NB4 (cell line): ENCODE measurements around the gene EEA1.

Experiments
- MYC ChIP-seq: IDR thresholded peaks from 2 replicates; pipeline ENCODE4 v1.6.1; 2011; ENCODE audit warnings: low read depth, low read length
- POLR2A ChIP-seq: IDR thresholded peaks from 2 replicates; pipeline ENCODE4 v1.6.1; 2011; ENCODE audit warnings: mild to moderate bottlenecking; ENCODE audit not compliant: insufficient read length; ENCODE audit errors: extremely low read depth
- TF ChIP-seq, protein P1 (sequence below): IDR thresholded peaks from one replicate; pipeline ENCODE4 v1.5.1; 2012; ENCODE audit warnings: low read depth, low read length
- TF ChIP-seq, protein P2 (sequence below): IDR thresholded peaks from 2 replicates; pipeline ENCODE4 v1.6.1; 2011; ENCODE audit warnings: low read depth, low read length

DNA sequence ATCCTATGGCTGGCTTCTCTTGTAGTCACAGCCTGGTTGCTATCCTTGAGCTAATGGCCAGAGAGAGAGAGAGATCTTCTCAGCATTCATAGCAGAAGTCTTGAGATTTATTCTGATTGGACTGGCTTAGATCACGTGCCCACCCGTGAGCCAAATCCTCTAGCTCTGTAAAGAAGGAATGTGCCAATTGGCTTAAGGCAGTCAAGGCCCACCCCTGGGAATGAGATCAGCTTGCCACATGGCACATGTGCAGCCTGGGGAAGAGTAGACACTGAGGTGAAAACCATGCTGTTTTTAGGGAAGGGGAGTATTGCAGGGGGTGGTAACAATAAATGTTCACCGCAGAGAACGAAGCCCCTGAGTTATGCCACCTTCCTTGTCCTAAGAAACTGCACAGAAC, 190.0 kb downstream of the EEA1 start:
- TF ChIP-seq POLR2A (no peak), MYC (peak; percentile 26; the same call in 1 of the 2 replicates)
- TF ChIP-seq, protein P1, sequence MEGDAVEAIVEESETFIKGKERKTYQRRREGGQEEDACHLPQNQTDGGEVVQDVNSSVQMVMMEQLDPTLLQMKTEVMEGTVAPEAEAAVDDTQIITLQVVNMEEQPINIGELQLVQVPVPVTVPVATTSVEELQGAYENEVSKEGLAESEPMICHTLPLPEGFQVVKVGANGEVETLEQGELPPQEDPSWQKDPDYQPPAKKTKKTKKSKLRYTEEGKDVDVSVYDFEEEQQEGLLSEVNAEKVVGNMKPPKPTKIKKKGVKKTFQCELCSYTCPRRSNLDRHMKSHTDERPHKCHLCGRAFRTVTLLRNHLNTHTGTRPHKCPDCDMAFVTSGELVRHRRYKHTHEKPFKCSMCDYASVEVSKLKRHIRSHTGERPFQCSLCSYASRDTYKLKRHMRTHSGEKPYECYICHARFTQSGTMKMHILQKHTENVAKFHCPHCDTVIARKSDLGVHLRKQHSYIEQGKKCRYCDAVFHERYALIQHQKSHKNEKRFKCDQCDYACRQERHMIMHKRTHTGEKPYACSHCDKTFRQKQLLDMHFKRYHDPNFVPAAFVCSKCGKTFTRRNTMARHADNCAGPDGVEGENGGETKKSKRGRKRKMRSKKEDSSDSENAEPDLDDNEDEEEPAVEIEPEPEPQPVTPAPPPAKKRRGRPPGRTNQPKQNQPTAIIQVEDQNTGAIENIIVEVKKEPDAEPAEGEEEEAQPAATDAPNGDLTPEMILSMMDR: no peak
- TF ChIP-seq, protein P2, sequence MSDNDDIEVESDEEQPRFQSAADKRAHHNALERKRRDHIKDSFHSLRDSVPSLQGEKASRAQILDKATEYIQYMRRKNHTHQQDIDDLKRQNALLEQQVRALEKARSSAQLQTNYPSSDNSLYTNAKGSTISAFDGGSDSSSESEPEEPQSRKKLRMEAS: peak; percentile 90
